HG03520 (cell line): ENCODE measurements around the gene TNFAIP8L2.

ENCODE experiments used
- ATAC-seq: cut with Tn5 transposase; IDR thresholded peaks from one replicate; pipeline ENCODE4 v1.9.1; 2021; ENCODE audit warnings: mild to moderate bottlenecking, moderate library complexity; ENCODE audit not compliant: unreplicated experiment

Gene TNFAIP8L2

DNA sequence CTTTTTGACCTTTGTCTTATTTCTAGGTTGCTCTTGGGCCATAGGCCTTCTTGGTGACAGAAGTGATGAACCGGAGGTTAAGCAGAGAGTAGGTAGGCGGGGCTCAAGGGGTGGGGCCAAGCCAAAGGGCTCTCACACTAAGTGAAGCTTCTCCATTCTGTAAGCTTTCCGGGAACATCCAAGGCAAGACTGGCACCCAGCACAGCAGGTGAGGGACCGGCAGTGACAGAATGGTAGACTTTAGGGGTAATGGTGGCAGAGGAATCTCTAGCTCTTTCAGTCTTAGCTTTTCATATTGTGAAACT is at the start of gene TNFAIP8L2:
TSS of gene TNFAIP8L2 (plus strand) at position 135 of the 305 bp plus-strand sequence. CDS start 2,049 bp downstream, outside the sequence.
- ATAC-seq = peak; percentile 68

DNA sequence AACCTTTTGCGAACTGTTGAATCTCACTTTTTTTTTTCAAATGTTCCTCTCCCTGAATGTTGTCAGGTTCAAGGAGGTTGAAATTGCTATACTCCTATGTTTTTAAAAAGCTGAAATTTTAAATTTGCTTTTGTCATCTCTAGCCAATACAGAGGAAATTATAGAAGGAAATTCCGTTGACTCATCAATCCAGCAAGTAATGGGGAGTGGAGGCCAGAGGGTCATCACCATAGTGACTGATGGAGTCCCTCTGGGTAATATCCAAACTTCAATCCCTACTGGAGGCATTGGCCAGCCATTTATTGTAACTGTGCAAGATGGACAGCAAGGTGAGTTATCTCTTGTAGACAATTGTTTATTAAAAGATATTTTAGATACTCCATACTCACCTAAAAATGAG is 49.6 kb upstream of the TNFAIP8L2 start:
- ATAC-seq = no peak

DNA sequence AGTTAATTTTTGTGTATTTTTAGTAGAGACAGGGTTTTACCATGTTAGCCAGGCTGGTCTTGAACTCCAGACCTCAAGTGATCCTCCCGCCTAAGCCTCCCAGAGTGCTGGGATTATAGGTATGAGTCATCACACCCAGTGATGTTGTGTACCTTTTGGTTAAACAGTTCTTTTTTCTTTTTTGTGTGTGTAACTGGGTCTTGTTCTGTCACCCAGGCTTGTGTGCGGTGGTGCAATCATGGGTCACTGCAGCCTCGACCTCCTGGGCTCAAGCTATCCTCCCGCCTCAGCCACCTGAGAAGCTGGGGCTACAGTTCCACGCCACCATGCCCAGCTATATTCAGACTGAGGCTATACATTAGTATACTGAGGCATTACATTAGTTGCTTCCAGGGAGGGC is 48.1 kb upstream of the TNFAIP8L2 start:
- ATAC-seq = no peak

DNA sequence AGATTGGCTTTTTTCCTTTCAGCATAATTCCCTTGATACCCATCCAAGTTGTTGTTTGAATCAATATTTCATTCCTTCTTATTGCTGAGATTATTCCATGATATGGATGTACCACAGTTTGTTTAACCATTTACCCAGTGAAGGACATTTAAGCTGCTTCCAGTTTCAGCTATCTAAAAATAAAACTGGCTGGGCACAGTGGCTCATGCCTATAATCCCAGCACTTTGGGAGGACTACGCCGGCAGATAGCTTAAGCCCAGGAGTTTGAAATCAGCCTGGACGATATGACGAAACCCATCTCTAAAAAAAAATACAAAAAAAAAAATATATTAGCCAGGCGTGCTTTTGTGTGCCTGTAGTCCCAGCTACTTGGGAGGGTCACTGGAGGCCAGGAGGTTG is 42.6 kb upstream of the TNFAIP8L2 start:
- ATAC-seq = no peak

DNA sequence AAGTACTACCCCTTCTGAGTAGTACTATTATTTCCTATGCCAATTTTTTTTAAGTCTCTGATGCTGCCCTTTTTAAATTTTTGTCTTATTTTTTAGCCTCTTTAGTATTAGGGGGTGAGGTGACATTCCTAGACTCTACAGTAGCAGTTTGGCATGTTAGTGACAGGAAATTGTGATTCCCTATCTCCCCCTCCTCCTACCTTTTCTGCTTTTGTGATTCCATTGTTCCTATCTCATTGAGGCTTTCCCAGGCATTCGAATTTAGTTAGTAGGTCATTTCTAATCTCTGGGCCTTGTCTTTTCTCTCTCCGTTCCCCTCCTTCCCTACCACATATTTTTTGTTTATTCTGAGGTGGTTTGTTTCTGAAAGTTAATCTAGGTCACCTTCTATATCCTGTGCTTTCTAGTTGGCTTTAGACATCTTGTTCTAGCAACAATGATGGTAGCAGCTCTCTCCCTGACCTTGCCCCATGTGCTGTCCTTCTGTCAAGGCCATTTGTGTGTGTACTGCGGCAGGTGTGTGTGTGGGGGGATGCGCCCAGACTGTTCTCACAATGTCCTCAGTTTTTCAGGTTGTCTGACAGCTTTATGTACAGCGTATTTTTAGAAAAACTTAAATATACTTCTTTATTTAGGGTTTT is 31.6 kb upstream of the TNFAIP8L2 start:
- no peak for ATAC-seq

DNA sequence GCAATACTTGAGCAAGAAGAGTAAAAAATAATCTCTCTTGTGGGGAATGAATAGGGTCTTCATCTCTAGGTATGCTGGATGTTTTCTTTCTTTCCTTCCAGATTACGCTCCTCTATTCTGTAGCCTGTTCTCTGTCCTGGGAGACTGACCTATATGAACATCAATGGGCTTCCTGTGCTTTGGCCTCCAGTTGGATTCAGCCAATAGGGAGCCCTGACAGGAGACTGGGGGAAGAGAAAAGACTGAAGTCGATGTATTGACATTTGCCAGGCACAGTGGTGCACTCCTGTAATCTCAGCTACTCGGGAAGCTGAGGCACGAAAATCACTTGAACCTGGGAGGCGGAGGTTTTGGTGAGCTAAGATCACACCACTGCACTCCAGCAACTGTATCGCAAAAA is 27.6 kb upstream of the TNFAIP8L2 start:
- no peak for ATAC-seq

DNA sequence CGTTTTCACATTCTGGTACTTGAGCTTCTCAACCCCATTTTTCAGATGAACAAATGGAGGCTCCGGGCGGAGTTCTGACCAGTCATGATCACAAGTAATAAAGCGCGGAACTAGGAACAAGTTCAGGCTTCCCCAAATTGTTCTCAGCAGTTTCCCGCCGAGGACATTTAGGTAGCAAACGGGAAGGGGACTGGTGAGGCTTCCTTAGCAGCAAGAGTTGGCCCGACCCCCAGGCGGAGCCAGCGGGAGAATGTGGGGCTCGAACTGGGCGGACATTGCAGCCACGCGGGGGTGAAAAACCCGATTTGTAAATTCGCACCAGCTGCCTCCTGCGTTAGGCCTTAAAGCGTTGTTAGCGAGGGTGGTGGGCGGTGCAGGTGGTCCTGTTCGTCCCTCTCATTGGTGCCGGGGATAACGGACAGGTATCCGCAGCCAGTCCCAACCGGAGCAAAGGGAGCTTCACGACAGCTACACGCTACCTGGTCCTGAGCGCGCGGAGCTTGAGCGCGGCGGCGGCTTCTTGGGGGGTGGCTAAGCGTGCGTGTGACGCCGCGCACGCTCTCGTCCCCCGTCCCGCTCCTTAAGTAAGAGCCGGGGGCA is 25.4 kb upstream of the TNFAIP8L2 start:
- peak; percentile 63 for ATAC-seq

DNA sequence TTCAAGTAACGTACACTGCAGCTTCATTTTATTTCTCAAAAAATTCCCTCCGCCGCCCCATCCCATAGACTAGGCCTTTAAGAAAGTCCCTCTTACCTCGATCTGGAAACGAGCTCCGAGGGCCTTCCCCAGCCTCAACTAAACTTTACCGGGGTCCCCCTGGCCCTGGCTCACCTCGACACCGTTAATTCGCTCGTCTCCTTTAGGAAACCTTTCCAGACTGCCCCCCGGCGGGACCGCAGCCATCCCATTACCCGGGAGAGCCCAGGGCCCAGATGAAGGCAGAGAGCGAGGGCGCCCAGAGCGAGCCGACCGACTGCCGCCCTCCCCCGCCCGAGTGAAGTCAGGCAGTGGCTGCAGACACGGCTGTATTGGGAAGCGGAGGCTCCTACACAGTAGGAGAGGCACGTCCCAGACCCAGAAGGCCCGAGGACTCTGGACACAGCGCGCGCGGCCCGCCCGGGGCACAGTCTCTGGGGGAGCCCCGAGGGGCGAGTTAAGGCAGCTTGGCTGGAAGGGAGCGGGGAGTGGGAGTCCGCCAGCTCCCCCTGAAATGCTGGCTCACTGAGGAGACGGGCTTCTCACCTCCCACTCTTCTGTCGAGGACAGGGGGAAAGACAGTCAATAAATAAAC is 24.6 kb upstream of the TNFAIP8L2 start:
- no peak for ATAC-seq

DNA sequence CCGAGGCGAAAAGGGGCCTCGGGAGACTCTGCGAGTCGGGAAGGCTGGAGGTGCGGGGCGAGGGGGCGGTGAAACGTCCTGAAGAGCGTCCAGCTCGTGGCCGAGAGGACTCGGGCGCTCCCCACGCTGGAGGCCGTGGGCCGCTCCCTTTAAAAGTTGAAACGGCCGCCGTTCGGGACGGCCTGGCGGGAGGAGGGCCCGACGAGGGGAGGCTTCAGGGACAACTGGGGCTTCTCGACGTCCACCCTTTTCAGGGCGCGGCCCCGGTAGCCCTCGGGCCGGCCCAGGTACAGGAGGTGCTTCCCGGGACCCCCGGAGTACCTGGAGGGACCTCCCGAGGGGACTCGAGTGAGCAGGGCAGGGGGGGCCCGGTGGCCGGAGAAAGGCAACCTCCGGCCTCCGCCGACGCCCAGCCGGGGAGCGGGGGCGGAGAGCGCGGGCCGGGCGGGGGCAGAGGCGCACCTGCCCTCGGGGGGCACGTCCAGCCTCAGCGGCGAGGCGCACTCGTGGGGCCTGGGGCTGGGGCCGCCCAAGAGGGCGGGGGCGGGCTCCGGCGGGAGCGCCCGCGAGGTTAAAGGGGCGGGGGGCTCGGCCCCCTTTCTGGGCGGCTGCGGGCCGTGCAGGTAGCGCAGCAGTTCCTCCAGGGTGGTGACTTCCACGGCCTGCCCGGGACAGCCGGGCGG is 24.0 kb upstream of the TNFAIP8L2 start:
- no peak for ATAC-seq

DNA sequence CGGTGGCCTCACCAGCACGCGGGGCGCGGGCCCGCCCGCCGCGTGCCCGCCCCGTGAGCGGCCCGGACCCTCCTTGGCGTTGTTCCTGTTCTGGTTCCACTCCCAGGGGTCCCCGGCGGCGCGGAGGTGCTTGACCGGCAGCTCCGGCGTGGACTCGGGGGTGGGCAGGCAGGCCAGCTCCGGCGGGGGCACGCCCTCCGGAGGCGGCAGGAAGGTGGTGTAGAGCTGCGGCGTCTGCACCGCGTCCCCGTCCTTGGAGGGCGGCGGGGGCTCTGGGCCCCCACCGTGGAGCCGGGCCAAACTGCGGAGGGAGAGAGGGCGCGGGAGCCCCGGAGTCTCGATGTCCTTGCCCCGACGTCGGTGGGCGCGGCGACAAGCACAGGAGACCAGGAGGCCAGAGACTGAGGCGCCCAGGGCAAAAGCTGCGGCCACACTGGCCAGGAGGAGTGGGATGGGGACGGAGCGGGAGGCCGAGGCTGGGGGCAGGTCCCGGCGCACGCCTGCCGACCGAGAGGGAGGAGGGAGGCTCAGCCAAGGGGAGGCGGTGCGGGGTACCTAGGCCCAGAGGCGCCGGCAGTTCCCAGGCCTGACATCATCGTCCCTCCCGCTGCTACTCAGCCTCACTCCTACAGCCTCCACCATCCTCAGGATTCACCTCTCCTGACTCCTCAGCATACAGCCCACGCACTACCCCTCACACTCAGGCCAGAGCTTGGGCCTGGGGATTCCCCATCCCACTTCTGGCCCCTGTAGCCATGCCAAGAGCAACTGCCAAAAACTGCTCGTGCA is 23.2 kb upstream of the TNFAIP8L2 start:
- ATAC-seq = no peak

DNA sequence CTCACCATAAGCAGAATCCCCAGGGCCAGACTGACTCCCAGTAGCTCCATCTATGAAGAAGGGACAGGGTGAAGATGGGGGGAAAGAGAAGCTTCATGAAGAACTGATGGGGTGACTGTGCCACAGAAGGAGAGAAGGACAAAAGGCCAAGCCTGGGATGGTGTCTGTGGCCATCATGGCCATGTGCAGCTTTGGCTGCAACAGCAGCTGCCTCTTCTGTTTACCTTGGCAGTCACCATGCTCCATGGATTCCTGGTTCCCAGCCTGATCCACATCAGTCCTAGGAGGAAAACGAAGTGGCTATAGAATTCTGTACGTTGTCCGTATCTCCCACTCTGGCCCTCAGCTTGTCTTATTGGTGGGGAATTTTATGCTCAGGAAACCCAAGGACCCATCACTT is 22.1 kb upstream of the TNFAIP8L2 start:
- ATAC-seq = no peak

DNA sequence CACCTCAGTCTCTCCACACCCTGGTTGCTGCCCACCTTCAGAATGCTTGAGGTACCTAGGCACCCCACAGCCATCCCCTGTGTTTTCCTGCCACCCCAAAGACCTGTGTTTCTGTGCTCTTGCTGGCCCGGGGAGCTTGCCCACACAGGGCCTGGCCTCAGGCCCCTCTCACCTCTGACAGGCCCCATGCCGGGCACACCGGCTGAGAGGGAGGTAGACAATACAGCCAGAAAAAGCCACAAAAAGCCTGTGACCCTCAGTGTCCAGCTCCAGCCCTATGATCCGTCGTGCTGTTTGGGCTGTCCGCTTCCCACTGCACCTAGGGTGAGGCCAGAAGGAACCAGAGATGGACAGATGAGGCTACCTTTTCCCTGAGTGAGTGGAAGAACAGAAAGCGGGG is 21.5 kb upstream of the TNFAIP8L2 start:
- no peak for ATAC-seq

DNA sequence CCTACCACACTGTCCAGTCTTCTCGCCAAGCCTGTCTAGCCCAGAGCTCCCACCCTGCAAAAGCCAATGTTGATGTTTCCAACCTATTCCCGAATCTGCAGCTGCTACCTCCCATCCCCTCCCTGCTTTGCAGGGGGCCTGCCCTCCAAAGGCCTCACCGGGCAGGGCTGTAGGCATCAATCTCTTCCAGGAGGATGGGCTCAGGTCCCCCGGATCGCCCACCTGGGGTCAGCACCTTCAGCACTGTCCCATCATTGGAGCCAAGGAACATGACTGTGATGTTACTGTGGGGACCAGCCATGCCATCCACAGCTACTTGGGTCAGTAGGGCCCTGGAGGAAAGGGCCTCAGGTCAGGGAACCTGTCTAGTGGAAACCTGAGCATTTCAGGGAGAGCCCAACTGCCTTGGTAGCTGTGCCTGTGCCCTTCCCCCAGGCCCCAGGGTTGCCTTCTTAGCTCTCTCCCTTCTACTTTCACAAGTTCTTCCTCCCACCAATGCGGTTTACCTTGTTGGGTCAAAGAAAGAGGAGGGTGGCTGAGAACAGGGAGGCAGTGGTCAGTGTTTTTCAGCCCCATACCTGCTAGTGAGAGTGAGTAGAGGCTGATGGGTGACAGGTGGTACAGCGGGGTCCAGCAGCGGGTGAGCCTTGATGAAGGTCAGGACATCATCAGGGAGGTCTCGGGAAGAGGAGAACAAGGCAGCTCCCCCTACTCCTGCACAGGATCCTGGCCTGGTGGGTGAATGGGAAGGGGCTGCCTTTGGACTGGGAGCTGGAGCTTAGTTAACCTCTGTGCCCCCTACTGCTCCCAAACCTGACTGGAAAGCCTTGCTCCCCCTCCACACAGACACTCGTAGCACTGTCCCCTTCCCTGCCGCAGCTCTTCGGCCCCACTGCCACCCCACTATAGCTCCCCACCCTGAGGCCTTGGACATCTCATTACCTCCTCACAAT is 20.7 kb upstream of the TNFAIP8L2 start:
- ATAC-seq = no peak

DNA sequence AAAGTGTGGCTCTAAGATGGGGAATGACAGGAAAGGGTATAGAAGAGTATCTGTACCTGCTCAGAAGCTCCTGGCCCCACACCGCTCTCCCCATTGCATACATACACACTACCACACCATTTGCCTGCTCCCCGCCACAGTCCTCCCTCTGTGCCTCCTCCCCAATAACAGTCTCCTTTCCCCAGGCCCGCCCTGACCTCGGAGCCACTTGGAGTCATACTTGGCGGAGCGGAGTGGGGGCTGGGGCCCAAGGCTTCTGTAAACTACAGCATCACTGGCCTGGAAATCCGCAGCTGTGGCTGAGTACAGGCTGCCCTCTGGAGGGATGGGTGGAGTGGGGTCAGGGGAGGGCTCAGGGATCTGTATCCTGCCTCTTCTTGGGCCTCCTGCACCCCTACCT is 18.7 kb upstream of the TNFAIP8L2 start:
- ATAC-seq = no peak

DNA sequence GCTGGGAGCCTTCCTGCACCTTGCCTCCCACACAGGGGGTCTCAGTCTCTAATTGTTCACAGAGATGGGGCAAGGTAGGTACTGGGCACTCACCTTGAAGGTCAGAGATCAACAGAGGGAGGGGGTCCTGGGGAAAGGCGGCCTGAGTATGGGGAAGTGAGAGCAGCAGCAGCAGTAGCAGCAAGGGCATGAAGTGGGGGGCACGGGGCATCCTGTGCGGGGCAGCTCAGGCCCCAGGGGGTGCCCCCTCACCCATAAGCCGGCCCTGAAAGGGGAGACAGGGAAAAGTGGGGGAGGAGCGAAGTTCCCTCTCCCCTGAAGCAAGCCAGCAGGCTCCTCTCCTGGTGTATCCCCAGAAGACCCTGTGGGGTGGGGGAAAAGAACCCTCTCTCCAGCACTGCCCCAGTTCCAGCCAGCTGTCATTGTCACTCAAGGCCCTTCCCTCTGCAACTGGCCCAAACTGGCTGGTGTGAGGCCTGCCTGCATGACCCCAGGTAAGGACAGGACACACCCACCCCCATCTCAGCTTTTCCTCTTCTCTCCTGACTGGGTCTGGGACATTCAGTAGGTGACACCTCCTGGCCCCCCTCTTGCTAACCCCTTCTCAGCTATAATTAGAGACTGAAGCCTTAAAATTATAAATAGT is 13.9 kb upstream of the TNFAIP8L2 start:
- no peak for ATAC-seq

DNA sequence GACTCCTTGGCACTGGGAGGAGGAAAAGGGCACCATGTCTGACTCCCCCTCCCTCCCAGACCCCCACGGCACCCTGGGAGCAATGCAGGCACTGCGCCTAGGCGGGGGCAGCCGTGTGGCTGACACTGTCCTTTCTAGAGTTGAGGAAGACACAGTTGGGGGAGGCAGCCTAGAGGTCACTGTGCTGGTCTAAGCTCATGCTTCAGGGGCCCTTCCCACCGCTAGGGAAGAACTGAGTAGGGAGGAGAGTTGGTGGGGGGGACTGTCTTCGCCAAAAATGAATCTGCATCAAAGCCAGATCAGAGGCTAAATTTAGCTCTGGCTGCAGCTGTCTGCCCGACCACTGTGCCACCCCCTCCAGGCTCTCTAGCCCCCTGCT is 13.4 kb upstream of the TNFAIP8L2 start:
- ATAC-seq = no peak

DNA sequence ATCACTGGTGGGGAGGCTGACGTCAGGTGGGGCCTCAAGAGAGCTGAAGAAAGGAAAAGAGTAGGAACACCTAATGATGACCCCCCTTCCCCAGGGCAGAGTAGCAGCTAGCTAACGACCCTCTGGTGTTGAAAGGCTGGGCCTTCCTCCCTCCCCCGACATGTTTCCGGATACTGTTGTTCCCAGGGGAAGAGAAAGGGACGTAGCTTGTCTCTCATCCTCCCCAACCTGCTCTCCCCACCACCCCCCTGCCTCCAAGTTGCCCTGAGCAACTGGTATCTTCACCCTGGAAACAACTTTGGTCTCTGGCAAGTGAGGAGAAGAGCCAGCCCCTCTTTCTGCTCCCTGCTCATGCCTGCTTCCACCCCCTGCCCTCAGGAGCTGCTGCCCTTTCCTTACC is 12.5 kb upstream of the TNFAIP8L2 start:
- ATAC-seq = no peak

DNA sequence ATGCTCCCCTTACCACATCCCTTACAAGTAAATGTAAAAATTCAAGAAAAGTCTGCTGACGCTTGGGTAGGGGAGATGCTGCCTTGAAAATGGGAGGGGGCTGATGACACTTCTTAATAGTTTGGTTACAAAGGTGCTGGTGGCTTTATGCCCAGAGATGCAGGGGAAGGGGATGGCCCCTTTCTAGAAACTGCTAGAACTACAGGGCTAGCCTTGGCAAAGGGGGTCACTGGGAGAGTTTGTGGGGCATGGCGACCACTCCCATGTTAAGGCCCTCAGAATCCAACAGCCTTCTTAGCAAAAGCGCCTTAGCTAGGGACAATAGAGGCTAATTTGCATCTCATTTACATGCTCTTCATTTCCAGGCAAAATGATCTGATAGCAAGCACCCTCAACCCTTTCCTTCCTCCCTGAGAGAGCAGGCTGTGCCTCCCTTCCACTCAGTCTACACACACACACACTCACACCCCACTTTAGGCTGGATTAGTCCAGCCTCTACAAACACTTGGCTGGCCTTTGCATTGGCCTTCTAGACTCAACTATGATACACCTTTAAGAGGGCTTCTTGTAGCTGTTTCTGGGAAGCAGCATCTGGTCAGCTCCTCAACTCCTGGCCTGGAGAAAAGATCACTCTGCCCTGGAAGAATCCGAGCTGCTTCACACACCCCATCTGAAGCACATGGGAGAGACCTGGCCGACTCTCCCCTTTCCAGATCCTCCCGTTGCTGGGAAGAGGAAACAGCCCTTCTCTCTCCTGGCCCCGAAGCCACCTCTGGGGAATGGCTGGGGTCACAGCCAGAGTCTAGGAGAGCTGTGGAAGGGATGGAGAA is 11.8 kb upstream of the TNFAIP8L2 start:
- no peak for ATAC-seq
